Calu3 (cell line): ENCODE results near the gene ARHGAP42. TPM values are rescaled to one million over a fixed set of nuclear protein-coding genes. Genes with fewer than 3 reads are reported as not detected.
A peak's percentile ranks its signal among the peaks of the same experiment; 100 is the strongest.

ENCODE experiments used
- BruUV-seq: library from RNA; stranded (reverse); fragments of 400-500 nt; replicated peaks from 2 replicates; lab custom pipeline; 2021; lab: Mats Ljungman, UMichigan
- CTCF ChIA-PET: fragments of 300-600 bp; sonication (Branson Sonifier 250); formaldehyde crosslinking; loops from one replicate; lab custom pipeline; 2022; ENCODE audit warnings: antibody characterized with exemption; lab: Charles Lee
- DNase-seq: peaks from one replicate; pipeline ENCODE4 v3.0.0; 2022
- H3K27ac Mint-ChIP-seq: one replicate; pipeline ENCODE4 v1.8.0; 2022; ENCODE audit warnings: mixed read lengths; ENCODE audit not compliant: unreplicated experiment
- H3K27me3 Mint-ChIP-seq: one replicate; pipeline ENCODE4 v1.8.0; 2022; ENCODE audit warnings: mixed read lengths; ENCODE audit not compliant: unreplicated experiment
- H3K36me3 Mint-ChIP-seq: one replicate; pipeline ENCODE4 v1.8.0; 2022; ENCODE audit warnings: mild to moderate bottlenecking, moderate library complexity, mixed read lengths; ENCODE audit not compliant: insufficient read depth, unreplicated experiment
- H3K4me1 Mint-ChIP-seq: one replicate; pipeline ENCODE4 v1.8.0; 2022; ENCODE audit warnings: mild to moderate bottlenecking, low read depth, mixed read lengths; ENCODE audit not compliant: unreplicated experiment
- H3K4me3 Mint-ChIP-seq: one replicate; pipeline ENCODE4 v1.8.0; 2022; ENCODE audit warnings: mild to moderate bottlenecking, low read depth, moderate library complexity, mixed read lengths; ENCODE audit not compliant: unreplicated experiment
- H3K9me3 Mint-ChIP-seq: one replicate; pipeline ENCODE4 v1.8.0; 2022; ENCODE audit warnings: low read depth, mixed read lengths; ENCODE audit not compliant: unreplicated experiment
- CTCF ChIP-seq: fragments of 200-600 bp; IDR thresholded peaks from one replicate; pipeline ENCODE4 v1.8.0; 2022; ENCODE audit warnings: antibody characterized with exemption; ENCODE audit not compliant: unreplicated experiment
- intact Hi-C: fragments of 100-400 bp; cut with micrococcal nuclease; formaldehyde crosslinking; loops from one replicate; pipeline ENCODE4 v1.10.0; 2022; ENCODE audit not compliant: unreplicated experiment
- total RNA-seq: library from RNA; stranded (reverse); gene quantifications from 2 replicates; pipeline ENCODE4 v1.2.3, GENCODE V29; 2022

ARHGAP42 gene
- total RNA-seq, 1 experiment from 2014 or later = 10.3 TPM

GRCh38 chr11:100680070-100680469 lies 7.0 kb upstream of the ARHGAP42 start:
- Mint-ChIP-seq H3K27me3 (no peaks in the 10 kb centered on the region), H3K27ac (peak overlapping the region; percentile 60), H3K4me1 (peaks cover 29% of the 10 kb centered on the region), H3K36me3 (no peaks in the 10 kb centered on the region), H3K9me3 (no peaks in the 10 kb centered on the region), H3K4me3 (no peak overlapping the region)
- no peak for TF ChIP-seq CTCF
- intact Hi-C loops = no loop called here
- DNase-seq = no peak
- BruUV-seq = no TSS peak
- CTCF ChIA-PET = interaction anchor here (0.7 kb wide), 1 partner anchor 816 kb away, joined by 3 read pairs; no protein-coding TSS in a partner anchor

DNA sequence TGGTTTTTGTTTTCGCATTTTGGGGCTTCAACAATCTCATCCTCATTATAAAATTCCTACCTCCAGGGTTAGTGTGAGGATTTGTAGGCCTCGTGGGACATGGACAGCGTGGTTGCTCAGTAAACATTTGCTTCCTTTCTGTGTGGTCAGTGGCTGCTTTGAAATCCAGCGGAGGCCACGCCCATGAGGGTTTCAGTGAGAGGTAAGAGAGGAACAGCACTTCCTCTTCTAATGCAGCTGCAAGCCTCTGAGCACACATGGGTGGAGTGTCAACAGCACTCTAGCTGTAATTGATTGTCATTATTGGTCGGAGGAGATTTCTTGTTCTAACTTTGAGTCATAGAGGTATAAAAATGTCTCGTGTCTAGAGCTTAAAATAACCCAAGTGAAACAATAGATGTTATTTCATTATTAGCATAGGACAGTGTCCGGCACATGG lies 6.0 kb upstream of the ARHGAP42 start:
- intact Hi-C loops = no loop called here
- peaks cover 31% of the 10 kb centered on the region for H3K4me1 Mint-ChIP-seq
- H3K27ac Mint-ChIP-seq = peak overlapping the region; percentile 60
- H3K27me3 Mint-ChIP-seq = no peaks in the 10 kb centered on the region
- DNase-seq = peak; percentile 74
- H3K36me3 Mint-ChIP-seq = no peaks in the 10 kb centered on the region
- no peak for TF ChIP-seq CTCF
- H3K4me3 Mint-ChIP-seq = no peak overlapping the region
- CTCF ChIA-PET = interaction anchor here (0.6 to 1.3 kb wide), 5 partner anchors 105 to 177 kb away, joined by 4 to 10 read pairs (median 6); no protein-coding TSS in a partner anchor
- H3K9me3 Mint-ChIP-seq = no peaks in the 10 kb centered on the region
- BruUV-seq = no TSS peak

- CTCF ChIA-PET = interaction anchor here (0.7 to 2.6 kb wide), 3 partner anchors 94 to 202 kb away, joined by 3 to 23 read pairs (median 3); no protein-coding TSS in a partner anchor
- peaks cover 9% of the 10 kb centered on the region for H3K36me3 Mint-ChIP-seq
- intact Hi-C loops = loop anchor here (1.0 to 2.0 kb wide), 3 partner anchors 94 to 173 kb away; no protein-coding TSS in a partner anchor
- no peaks in the 10 kb centered on the region for H3K27me3 Mint-ChIP-seq
- no peaks in the 10 kb centered on the region for H3K9me3 Mint-ChIP-seq
- H3K4me1 Mint-ChIP-seq = peaks cover 38% of the 10 kb centered on the region
- H3K27ac Mint-ChIP-seq = peak overlapping the region; percentile 7
- BruUV-seq = no TSS peak
- no peak for TF ChIP-seq CTCF
- no peak overlapping the region for H3K4me3 Mint-ChIP-seq
- no peak for DNase-seq
Measured at GRCh38 chr11:100682247-100682969, 4.7 kb upstream of the ARHGAP42 start.

- intact Hi-C loops = loop anchor here (2.0 kb wide), 2 partner anchors 94 to 106 kb away; no protein-coding TSS in a partner anchor
- H3K9me3 Mint-ChIP-seq = no peaks in the 10 kb centered on the region
- CTCF ChIA-PET = interaction anchor here (1.4 to 2.6 kb wide), 2 partner anchors 93 to 145 kb away, joined by 3 to 23 read pairs; no protein-coding TSS in a partner anchor
- no peak overlapping the region for H3K4me3 Mint-ChIP-seq
- no peak for DNase-seq
- no peak for TF ChIP-seq CTCF
- peaks cover 38% of the 10 kb centered on the region for H3K4me1 Mint-ChIP-seq
- BruUV-seq = no TSS peak
- H3K27ac Mint-ChIP-seq = peak overlapping the region; percentile 7
- peaks cover 16% of the 10 kb centered on the region for H3K36me3 Mint-ChIP-seq
- H3K27me3 Mint-ChIP-seq = no peaks in the 10 kb centered on the region
Measured at GRCh38 chr11:100683126-100683525, 4.0 kb upstream of the ARHGAP42 start.
